Stimulated activated CD4-positive, alpha-beta T cell treated with anti-CD3 and anti-CD28 coated beads, Interleukin-4, amount 100 ng/mL, for 1 hour (primary cell): ENCODE measurements around the gene ADAMTS14.
"Not testable (repeated sequence)": the region's sequence is repeated elsewhere in the genome, so short reads cannot be mapped to it uniquely, and the experiment has no call there.

Experiments
- DNase-seq: peaks from one replicate; pipeline ENCODE4 v3.0.0-alpha.2; 2020

The ADAMTS14 gene

GRCh38 chr10:70753841-70754621, 81.7 kb downstream of the ADAMTS14 start:
- DNase-seq: no peak

- DNase-seq: no peak
Observed at GRCh38 chr10:70756700-70757360, 84.5 kb downstream of the ADAMTS14 start.

DNA sequence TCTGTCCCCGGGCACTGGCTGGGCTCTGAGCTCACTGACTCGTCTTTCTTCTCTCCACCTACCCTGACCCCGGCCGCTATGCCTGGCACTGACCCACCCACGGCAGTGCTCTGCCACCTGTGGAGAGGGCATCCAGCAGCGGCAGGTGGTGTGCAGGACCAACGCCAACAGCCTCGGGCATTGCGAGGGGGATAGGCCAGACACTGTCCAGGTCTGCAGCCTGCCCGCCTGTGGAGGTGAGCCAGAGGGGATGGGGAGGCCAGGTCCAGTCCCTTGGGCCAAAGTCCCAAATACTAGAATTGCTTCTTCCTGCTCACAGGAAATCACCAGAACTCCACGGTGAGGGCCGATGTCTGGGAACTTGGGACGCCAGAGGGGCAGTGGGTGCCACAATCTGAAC, 85.5 kb downstream of the ADAMTS14 start:
- no peak for DNase-seq

DNA sequence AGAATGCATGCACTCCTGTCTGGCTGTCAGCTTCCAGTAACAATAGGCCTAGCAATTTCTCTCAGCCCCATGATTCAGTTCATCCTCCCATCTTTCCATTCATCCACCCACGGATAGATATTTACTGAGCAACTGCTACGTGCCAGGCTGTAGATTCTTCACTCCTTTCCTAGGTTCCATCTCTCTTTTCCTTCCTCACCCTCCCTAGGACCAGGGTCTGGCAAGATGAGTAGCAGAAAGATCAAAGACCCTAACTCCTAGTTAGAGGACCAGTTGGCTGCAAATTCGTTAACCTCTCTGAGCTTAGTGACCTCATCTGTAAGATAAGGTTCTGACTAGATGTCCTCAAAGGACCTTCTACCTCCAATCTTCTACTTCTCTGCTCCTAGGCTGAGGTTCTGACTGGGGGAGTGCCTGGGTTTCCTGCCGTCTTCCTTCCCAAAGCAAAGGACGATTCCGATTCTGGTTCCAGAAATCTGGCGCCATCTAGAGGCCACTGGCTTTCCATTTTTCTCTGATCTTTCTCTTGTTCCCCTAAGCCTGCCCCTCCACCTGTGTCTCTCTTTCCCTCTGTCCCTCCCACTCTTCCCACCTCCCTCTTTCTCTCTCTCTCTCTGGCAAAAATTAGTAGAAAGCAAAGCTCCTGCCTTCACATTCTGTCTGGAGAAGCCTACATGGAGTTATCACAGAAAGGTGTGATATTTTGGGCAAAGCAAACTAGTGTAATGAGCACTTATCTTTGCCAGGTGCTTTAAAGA, 86.6 kb downstream of the ADAMTS14 start:
- DNase-seq: peak; percentile 54

DNA sequence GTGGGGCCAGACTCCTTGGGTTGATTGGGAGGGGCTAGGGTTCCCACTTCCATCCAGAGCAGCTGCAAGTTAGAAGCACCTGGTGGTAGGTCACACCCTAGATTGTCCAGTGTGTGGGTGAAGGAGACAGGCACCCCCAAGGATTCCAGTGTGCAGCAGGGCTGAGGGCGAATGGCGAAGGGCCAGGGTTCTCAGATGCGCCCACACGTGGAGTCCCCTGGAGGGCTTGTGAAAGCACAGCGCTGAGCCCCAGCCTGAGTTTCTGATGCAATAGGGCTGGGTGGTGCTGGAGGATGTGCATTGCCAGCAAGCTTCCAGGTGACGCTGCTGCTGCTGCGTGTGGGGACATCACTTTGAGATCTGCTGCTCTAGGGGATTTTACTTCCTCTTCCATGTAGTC, 87.5 kb downstream of the ADAMTS14 start:
- no peak for DNase-seq

DNA sequence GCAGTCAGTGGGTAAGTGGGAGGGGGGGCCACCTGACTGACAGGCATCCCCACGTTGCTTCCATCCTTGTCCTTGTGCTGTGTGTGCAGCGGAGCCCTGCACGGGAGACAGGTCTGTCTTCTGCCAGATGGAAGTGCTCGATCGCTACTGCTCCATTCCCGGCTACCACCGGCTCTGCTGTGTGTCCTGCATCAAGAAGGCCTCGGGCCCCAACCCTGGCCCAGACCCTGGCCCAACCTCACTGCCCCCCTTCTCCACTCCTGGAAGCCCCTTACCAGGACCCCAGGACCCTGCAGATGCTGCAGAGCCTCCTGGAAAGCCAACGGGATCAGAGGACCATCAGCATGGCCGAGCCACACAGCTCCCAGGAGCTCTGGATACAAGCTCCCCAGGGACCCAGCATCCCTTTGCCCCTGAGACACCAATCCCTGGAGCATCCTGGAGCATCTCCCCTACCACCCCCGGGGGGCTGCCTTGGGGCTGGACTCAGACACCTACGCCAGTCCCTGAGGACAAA, 88.0 kb downstream of the ADAMTS14 start:
- no peak for DNase-seq

DNA sequence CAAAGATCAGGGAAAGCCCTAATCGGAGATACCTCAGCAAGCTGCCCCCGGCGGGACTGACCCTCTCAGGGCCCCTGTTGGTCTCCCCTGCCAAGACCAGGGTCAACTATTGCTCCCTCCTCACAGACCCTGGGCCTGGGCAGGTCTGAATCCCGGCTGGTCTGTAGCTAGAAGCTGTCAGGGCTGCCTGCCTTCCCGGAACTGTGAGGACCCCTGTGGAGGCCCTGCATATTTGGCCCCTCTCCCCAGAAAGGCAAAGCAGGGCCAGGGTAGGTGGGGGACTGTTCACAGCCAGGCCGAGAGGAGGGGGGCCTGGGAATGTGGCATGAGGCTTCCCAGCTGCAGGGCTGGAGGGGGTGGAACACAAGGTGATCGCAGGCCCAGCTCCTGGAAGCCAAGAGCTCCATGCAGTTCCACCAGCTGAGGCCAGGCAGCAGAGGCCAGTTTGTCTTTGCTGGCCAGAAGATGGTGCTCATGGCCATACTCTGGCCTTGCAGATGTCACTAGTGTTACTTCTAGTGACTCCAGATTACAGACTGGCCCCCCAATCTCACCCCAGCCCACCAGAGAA, 88.8 kb downstream of the ADAMTS14 start:
- no peak for DNase-seq

DNA sequence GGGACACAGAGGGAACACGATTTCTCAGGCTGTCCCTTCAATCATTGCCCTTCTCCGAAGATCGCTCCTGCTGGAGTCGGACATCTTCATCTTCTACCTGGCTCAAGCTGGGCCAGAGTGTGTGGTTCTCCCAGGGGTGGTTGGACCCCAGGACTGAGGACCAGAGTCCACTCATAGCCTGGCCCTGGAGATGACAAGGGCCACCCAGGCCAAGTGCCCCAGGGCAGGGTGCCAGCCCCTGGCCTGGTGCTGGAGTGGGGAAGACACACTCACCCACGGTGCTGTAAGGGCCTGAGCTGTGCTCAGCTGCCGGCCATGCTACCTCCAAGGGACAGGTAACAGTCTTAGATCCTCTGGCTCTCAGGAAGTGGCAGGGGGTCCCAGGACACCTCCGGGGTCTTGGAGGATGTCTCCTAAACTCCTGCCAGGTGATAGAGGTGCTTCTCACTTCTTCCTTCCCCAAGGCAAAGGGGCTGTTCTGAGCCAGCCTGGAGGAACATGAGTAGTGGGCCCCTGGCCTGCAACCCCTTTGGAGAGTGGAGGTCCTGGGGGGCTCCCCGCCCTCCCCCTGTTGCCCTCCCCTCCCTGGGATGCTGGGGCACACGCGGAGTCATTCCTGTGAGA, 89.5 kb downstream of the ADAMTS14 start:
- no peak for DNase-seq

GRCh38 chr10:70762441-70763175, 90.3 kb downstream of the ADAMTS14 start:
- no peak for DNase-seq

- DNase-seq: no peak
Observed at GRCh38 chr10:70763567-70763966, 91.3 kb downstream of the ADAMTS14 start.

DNA sequence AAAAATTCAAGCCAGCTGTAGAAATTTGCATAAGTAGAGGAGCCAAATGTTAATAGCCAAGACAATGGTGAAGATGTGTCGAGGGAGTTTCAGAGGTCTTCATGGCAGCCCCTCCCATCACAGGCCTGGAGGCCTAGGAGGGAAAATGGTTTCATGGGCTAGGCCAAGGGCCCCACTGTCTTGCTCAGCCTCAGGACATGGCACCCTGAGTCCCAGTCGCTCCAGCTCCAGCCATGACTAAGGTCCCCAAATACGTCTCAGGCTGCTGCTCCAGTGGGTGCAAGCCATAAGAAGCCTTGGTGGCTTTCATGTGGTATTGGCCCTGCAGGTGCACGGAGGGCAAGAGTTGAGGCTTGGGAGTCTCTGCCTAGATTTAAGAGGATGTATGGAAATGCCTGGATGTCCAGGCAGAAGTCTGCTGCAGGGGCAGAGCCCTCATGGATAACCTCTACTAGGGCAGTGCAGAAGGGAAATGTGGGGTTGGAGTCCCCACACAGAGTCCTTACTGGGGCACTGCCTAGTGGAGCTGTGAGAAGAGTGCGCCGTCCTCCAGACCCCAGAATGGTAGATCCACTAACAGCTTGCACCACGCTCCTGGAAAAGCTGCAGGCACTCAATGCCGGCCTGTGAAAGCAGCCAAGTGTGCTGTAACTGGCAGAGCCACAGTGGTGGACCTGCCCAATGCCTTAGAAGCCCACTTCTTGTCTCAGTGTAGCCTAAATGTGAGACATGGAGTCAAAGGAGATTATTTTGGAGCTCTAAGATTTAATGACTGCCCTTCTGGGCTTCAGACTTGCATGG, 93.7 kb downstream of the ADAMTS14 start:
- DNase-seq: no peak

- not testable (repeated sequence) for DNase-seq
Observed at GRCh38 chr10:70768026-70768685, 95.8 kb downstream of the ADAMTS14 start.

DNA sequence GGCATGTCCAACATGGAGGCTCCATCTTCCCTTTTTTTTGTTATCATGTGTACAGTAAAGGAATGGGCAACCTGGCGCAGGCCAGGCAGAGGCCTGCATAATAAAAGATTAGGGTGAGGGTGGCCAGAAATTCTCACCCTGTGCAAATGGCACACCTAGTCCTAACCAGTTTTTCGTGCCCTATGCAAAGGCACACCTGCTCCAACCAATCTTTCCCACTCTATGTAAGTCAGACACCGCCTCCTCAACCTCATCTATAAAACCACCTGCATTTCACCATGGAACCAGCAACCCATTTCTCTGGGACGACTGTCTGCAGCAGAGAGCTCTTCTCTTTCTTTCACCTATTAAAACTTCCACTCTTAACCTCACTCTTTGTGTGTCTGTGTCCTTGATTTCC, 96.8 kb downstream of the ADAMTS14 start:
- DNase-seq: no peak

DNA sequence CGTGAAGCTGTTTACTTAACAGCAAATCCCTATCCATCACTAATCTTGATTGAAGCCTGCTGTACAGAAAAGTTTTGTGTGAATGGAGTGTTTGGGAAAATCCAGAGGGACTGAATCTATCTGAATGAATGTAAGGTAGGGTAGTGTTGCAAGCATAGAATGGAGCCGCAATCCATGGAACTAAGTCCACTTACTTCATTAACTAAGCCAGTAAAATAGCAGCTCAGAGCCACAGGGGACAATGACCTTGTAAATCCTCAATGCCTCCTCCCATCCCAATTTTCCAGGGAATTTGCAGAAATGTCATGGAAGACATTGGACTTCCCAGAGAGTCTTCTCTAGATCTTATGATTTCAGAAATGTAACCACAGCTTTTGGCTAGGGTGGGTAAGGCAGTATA, 97.7 kb downstream of the ADAMTS14 start:
- no peak for DNase-seq

GRCh38 chr10:70770516-70770915, 98.2 kb downstream of the ADAMTS14 start:
- not testable (repeated sequence) for DNase-seq

DNA sequence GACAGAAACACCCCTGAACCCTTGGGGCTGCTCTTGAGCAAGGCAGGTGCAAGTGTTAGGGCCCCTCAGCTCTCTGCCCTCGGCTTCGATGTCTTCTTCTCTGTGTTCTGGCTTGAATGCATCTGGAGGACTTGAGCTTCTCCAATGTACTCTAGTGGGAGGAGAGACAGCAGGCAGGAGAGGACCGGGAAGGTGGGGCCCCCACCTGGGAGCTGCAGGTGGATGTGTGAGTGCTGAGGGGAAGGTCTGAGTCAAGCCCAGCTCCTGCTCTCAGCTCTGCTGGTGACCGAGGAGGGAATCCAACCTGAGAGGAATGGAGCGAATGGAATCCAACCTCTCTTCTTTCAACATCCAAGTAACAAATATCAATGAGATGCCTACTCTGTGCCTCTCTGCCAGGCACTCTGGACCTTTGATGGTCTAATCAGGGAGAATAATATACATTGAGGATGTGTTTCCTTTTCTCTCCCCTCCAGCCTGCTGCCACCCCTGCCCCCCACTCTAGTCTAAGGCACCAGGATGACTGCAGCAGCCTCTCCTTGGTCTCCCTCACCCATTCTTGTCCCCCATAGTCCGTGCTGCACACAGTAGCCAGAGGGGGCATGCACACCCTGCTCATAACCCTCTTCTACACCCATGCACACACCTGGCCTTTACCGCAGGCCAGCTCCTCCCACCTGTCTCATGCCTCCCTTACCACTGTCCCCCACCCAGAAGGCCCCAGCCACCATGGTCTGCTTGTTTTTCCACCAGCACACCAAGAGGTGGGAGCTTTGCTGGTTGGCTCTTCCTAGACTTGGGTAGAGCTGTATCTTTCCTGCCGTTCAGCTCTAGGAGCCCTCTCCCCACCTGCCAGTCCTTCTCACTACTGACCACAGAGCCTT, 99.2 kb downstream of the ADAMTS14 start:
- no peak for DNase-seq

DNA sequence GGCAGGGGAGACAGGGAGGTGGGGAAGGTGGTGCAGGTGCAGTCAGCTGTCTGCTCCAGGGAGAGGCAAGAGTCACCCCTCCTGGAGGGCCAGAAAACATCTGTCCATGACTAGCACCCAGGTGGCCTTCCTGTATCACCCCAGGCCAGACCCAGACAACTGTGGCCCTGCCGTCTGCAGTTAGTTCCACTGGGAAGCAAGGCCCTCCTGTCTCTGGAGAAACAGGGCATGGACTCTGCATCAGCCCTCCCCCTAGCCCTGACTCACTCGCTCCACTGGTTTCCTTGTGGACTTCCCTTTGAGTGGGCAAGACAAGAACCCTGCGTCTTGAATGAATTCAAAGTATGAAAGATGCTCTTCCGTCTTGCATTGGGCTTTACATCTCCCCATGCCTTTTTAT, 100.3 kb downstream of the ADAMTS14 start:
- no peak for DNase-seq

DNA sequence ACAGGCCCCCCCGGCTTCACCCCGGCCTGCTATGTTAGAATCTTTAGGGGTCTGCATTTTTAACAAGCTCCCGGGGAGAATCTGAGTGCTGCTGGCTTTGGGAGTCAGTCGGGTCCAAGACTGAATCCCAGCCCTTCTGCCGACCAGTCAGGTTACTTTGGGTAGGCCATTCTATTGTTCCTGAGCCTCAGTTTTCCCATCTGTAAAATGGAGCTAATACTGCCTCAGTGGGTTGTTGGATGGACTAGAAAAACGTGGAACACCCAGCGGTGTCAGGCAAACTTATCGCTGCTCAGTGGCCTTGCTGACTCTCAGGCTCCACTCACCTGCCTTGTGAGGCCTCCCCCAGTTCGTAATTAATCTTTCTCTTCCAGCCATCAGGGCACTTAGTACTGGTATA, 101.2 kb downstream of the ADAMTS14 start:
- no peak for DNase-seq
